PC-3 (cell line): Measurements from ENCODE around the gene C4orf46.

Experiments used
- EZH2 ChIP-seq: fragments of 300-600 bp; sonication (generic); IDR thresholded peaks from one replicate; pipeline ENCODE4 v1.6.1; 2017; ENCODE audit warnings: antibody characterized with exemption, mild to moderate bottlenecking, low read length; ENCODE audit not compliant: unreplicated experiment
- EZH2phosphoT487 ChIP-seq: fragments of 300-600 bp; sonication (generic); IDR thresholded peaks from 2 replicates; pipeline ENCODE4 v1.6.1; 2018; ENCODE audit warnings: mild to moderate bottlenecking, antibody characterized with exemption, low read length, borderline replicate concordance
- TF ChIP-seq, protein P1 (sequence below): fragments of 300-600 bp; sonication (generic); conservative IDR thresholded peaks from 2 replicates; pipeline ENCODE4 v1.5.1; 2017; ENCODE audit warnings: antibody characterized with exemption, low read depth, mild to moderate bottlenecking, low read length

DNA sequence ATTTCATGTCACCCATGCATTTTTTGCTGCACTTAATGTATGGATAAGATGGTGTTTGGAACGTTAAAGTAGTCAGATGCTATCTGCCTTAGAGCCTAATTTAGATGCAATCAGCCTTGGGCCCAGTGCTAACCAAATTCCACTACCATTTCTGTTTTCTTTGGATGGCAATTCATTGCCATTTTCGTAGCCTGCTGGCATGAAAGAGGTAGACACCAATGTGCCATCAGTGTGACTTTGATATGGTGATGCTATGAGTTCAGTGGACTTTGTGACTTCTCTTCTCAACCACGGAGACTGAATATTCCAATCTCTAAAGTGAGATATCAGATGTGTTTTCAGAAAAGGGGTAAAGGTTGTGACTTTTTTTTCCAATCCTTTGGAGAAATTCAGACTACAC lies 1.9 kb upstream of the C4orf46 start:
- TF ChIP-seq, protein P1, sequence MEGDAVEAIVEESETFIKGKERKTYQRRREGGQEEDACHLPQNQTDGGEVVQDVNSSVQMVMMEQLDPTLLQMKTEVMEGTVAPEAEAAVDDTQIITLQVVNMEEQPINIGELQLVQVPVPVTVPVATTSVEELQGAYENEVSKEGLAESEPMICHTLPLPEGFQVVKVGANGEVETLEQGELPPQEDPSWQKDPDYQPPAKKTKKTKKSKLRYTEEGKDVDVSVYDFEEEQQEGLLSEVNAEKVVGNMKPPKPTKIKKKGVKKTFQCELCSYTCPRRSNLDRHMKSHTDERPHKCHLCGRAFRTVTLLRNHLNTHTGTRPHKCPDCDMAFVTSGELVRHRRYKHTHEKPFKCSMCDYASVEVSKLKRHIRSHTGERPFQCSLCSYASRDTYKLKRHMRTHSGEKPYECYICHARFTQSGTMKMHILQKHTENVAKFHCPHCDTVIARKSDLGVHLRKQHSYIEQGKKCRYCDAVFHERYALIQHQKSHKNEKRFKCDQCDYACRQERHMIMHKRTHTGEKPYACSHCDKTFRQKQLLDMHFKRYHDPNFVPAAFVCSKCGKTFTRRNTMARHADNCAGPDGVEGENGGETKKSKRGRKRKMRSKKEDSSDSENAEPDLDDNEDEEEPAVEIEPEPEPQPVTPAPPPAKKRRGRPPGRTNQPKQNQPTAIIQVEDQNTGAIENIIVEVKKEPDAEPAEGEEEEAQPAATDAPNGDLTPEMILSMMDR: no peak
- TF ChIP-seq EZH2: no peak
- no peak for TF ChIP-seq EZH2phosphoT487
